ENCODE data around the gene ZNRF2. TPM values are rescaled to one million over a fixed set of nuclear protein-coding genes. Genes with fewer than 3 reads are reported as not detected.

ZNRF2 gene
- total RNA-seq, 1 experiment from 2014 or later = 9.8 TPM

- no TSS peak for BruUV-seq (replicated peaks)
- Mint-ChIP-seq H3K27ac (ENCODE audit: low read depth, unreplicated experiment) (peak overlapping the region; percentile 93), H3K36me3 (ENCODE audit: insufficient read depth, unreplicated experiment) (no peaks in the 10 kb centered on the region), H3K4me1 (ENCODE audit: insufficient read depth, unreplicated experiment) (peaks cover 43% of the 10 kb centered on the region), H3K27me3 (ENCODE audit: insufficient read depth, unreplicated experiment) (no peaks in the 10 kb centered on the region), H3K9me3 (ENCODE audit: unreplicated experiment) (no peaks in the 10 kb centered on the region), H3K4me3 (ENCODE audit: unreplicated experiment) (peak overlapping the region; percentile 63)
- intact Hi-C loops (cut with micrococcal nuclease) = loop anchor here (2.0 kb wide), 1 partner anchor 63 kb away; the partner anchor contains the start of gene ZNRF2
- ChIA-PET POLR2A (interaction anchor here (0.6 to 4.9 kb wide), 25 partner anchors 12 to 591 kb away, joined by 3 to 89 read pairs (median 10); partner anchors contain the start of genes MTURN, NOD1 and ZNRF2), CTCF (interaction anchor here (0.7 to 1.1 kb wide), 3 partner anchors 55 to 184 kb away, joined by 3 to 4 read pairs (median 3); no protein-coding TSS in a partner anchor)
- DNase-seq (ENCODE audit: unreplicated experiment) = peak; percentile 95
- no peak for TF ChIP-seq CTCF (IDR thresholded peaks at IDR 0.05; ENCODE audit: unreplicated experiment)
These were observed 63.7 kb downstream of the ZNRF2 start for GRCh38 chr7:30348083-30348560.

- DNase-seq (ENCODE audit: unreplicated experiment) = no peak
- CTCF ChIA-PET = interaction anchor here (0.6 to 2.0 kb wide), 11 partner anchors 48 to 730 kb away, joined by 3 to 8 read pairs (median 3); no protein-coding TSS in a partner anchor
- peak overlapping the region; percentile 63 for H3K4me3 Mint-ChIP-seq (ENCODE audit: unreplicated experiment)
- no TSS peak for BruUV-seq (replicated peaks)
- H3K4me1 Mint-ChIP-seq (ENCODE audit: insufficient read depth, unreplicated experiment) = peaks cover 43% of the 10 kb centered on the region
- H3K27me3 Mint-ChIP-seq (ENCODE audit: insufficient read depth, unreplicated experiment) = no peaks in the 10 kb centered on the region
- H3K9me3 Mint-ChIP-seq (ENCODE audit: unreplicated experiment) = no peaks in the 10 kb centered on the region
- H3K36me3 Mint-ChIP-seq (ENCODE audit: insufficient read depth, unreplicated experiment) = no peaks in the 10 kb centered on the region
- intact Hi-C loops (cut with micrococcal nuclease) = loop anchor here (2.0 kb wide), 1 partner anchor 64 kb away; the partner anchor contains the start of gene ZNRF2
- H3K27ac Mint-ChIP-seq (ENCODE audit: low read depth, unreplicated experiment) = peak overlapping the region; percentile 93
- no peak for TF ChIP-seq CTCF (IDR thresholded peaks at IDR 0.05; ENCODE audit: unreplicated experiment)
- POLR2A ChIA-PET = interaction anchor here (0.7 to 4.9 kb wide), 20 partner anchors 11 to 247 kb away, joined by 3 to 89 read pairs (median 12); partner anchors contain the start of genes MTURN and ZNRF2
These were observed 64.8 kb downstream of the ZNRF2 start for GRCh38 chr7:30349170-30349569.

- ChIA-PET CTCF (interaction anchor here (0.6 to 2.1 kb wide), 7 partner anchors 27 to 730 kb away, joined by 3 to 8 read pairs (median 4); no protein-coding TSS in a partner anchor), POLR2A (interaction anchor here (0.7 to 4.9 kb wide), 16 partner anchors 10 to 324 kb away, joined by 3 to 89 read pairs (median 16); partner anchors contain the start of genes FKBP14, MTURN and ZNRF2)
- Mint-ChIP-seq H3K9me3 (ENCODE audit: unreplicated experiment) (no peaks in the 10 kb centered on the region), H3K27me3 (ENCODE audit: insufficient read depth, unreplicated experiment) (no peaks in the 10 kb centered on the region), H3K27ac (ENCODE audit: low read depth, unreplicated experiment) (peak overlapping the region; percentile 93), H3K4me3 (ENCODE audit: unreplicated experiment) (no peak overlapping the region), H3K4me1 (ENCODE audit: insufficient read depth, unreplicated experiment) (peaks cover 37% of the 10 kb centered on the region), H3K36me3 (ENCODE audit: insufficient read depth, unreplicated experiment) (no peaks in the 10 kb centered on the region)
- no peak for DNase-seq (ENCODE audit: unreplicated experiment)
- no peak for TF ChIP-seq CTCF (IDR thresholded peaks at IDR 0.05; ENCODE audit: unreplicated experiment)
- no TSS peak for BruUV-seq (replicated peaks)
- intact Hi-C loops (cut with micrococcal nuclease) = loop anchor here (2.0 to 5.0 kb wide), 2 partner anchors 57 to 65 kb away; partner anchors contain the start of gene ZNRF2
These were observed 65.4 kb downstream of the ZNRF2 start for GRCh38 chr7:30349816-30350215.

- POLR2A ChIA-PET = interaction anchor here (0.6 to 4.9 kb wide), 13 partner anchors 8 to 70 kb away, joined by 3 to 89 read pairs (median 4); partner anchors contain the start of gene ZNRF2
- BruUV-seq (replicated peaks) = no TSS peak
These were observed 66.9 kb downstream of the ZNRF2 start for GRCh38 chr7:30351286-30351685.

More at GRCh38 chr7:30351286-30351685, 66.9 kb downstream of the ZNRF2 start:
- no peak overlapping the region for H3K4me3 Mint-ChIP-seq (ENCODE audit: unreplicated experiment)
- no peaks in the 10 kb centered on the region for H3K9me3 Mint-ChIP-seq (ENCODE audit: unreplicated experiment)
- peaks cover 25% of the 10 kb centered on the region for H3K4me1 Mint-ChIP-seq (ENCODE audit: insufficient read depth, unreplicated experiment)
- no peak for DNase-seq (ENCODE audit: unreplicated experiment)
- no peaks in the 10 kb centered on the region for H3K27me3 Mint-ChIP-seq (ENCODE audit: insufficient read depth, unreplicated experiment)
- CTCF ChIA-PET = interaction anchor here (2.1 kb wide), 1 partner anchor 29 kb away, joined by 6 read pairs; no protein-coding TSS in a partner anchor
- TF ChIP-seq CTCF (IDR thresholded peaks at IDR 0.05; ENCODE audit: unreplicated experiment) = no peak
- intact Hi-C loops (cut with micrococcal nuclease) = loop anchor here (5.0 kb wide), 1 partner anchor 56 kb away; no protein-coding TSS in a partner anchor
- H3K27ac Mint-ChIP-seq (ENCODE audit: low read depth, unreplicated experiment) = no peak overlapping the region
- H3K36me3 Mint-ChIP-seq (ENCODE audit: insufficient read depth, unreplicated experiment) = no peaks in the 10 kb centered on the region
